GM12878 (cell line): ENCODE measurements around the gene RSL24D1. TPM values are rescaled to one million over a fixed set of nuclear protein-coding genes. Genes with fewer than 3 reads are reported as not detected.

Experiments used
- ATAC-seq: fragments of 200-7000 bp; cut with Tn5 transposase; 3 replicates; pipeline ENCODE4 v1.9.1; 2020; ENCODE audit warnings: mild to moderate bottlenecking, moderate library complexity
- BruUV-seq: library from RNA; stranded (reverse); fragments of 400-500 nt; replicated peaks from 2 replicates; lab custom pipeline; 2021; lab: Mats Ljungman, UMichigan
- CTCF ChIA-PET: fragments of 300-600 bp; sonication (Branson Sonifier 250); formaldehyde crosslinking; extraction: SDS; loops from one replicate; lab custom pipeline; 2021; ENCODE audit warnings: inconsistent platforms; lab: Yijun Ruan, JAX
- POLR2A ChIA-PET: fragments of 350-600 bp; formaldehyde crosslinking; extraction: SDS; loops from one replicate; lab custom pipeline; 2021; ENCODE audit warnings: inconsistent platforms; lab: Charles Lee
- RAD21 ChIA-PET: fragments of 300-600 bp; sonication (Branson Sonifier 250); formaldehyde crosslinking; loops from one replicate; lab custom pipeline; 2023; ENCODE audit warnings: antibody characterized with exemption; ENCODE audit not compliant: unreplicated experiment; lab: Charles Lee
- SMC1A ChIA-PET: fragments of 300-600 bp; sonication (Branson Sonifier 250); formaldehyde crosslinking; loops from one replicate; lab custom pipeline; 2023; ENCODE audit not compliant: unreplicated experiment, uncharacterized antibody; lab: Charles Lee
- DNase-seq: peaks from one replicate; pipeline ENCODE4 v3.0.0-alpha.2; 2011; ENCODE audit warnings: low read depth, low spot score
- FAIRE-seq: peaks from 3 replicates; lab custom pipeline; 2011; peaks lifted over from hg19 to GRCh38; lab: Jason Lieb, UNC
- H2AFZ ChIP-seq: 2 replicates; pipeline ENCODE4 v1.6.0; 2011; ENCODE audit warnings: low read depth, low read length, control low read depth; ENCODE audit not compliant: control insufficient read depth
- H3K27ac ChIP-seq: 2 replicates; pipeline ENCODE4 v1.5.1; 2011; ENCODE audit warnings: control low read depth; ENCODE audit not compliant: control insufficient read depth, insufficient read depth
- H3K27me3 ChIP-seq, 2 experiments: replicated peaks in 1 of 2; 2 replicates each; pipeline versions ENCODE4 v1.6.0 to v1.6.1; 2011; ENCODE audit warnings: low read length in 1 of 2; ENCODE audit not compliant: control insufficient read depth in 2 of 2, insufficient read depth in 2 of 2
- H3K36me3 ChIP-seq, 2 experiments: 2 replicates each; pipeline ENCODE4 v1.5.1; 2011; ENCODE audit warnings: low read length in 1 of 2; ENCODE audit not compliant: control insufficient read depth in 2 of 2, insufficient read depth in 2 of 2
- H3K4me1 ChIP-seq: 2 replicates; pipeline ENCODE4 v1.6.1; 2011; ENCODE audit warnings: mild to moderate bottlenecking, low read length, moderate library complexity, mixed read lengths; ENCODE audit not compliant: control insufficient read depth, insufficient read depth
- H3K4me2 ChIP-seq: 2 replicates; pipeline ENCODE4 v1.6.0; 2011; ENCODE audit warnings: control low read depth; ENCODE audit not compliant: control insufficient read depth, insufficient read depth
- H3K4me3 ChIP-seq: fragments of 200-600 bp; sonication (generic); 2 replicates; pipeline ENCODE4 v1.5.1; 2016
- H3K79me2 ChIP-seq: 2 replicates; pipeline ENCODE4 v1.6.0; 2011; ENCODE audit warnings: low read length; ENCODE audit not compliant: control insufficient read depth, insufficient read depth
- H3K9ac ChIP-seq: 2 replicates; pipeline ENCODE4 v1.8.0; 2011; ENCODE audit warnings: low read length, control low read depth, mixed read lengths; ENCODE audit not compliant: control insufficient read depth, insufficient read depth
- H3K9me3 ChIP-seq: replicated peaks from 3 replicates; pipeline ENCODE4 v1.5.1; 2011; ENCODE audit warnings: mild to moderate bottlenecking, low read length; ENCODE audit not compliant: control insufficient read depth, insufficient read depth
- H4K20me1 ChIP-seq: 2 replicates; pipeline ENCODE4 v1.6.0; 2011; ENCODE audit not compliant: control insufficient read depth, insufficient read depth
- ATF7 ChIP-seq: fragments of 450-650 bp; IDR thresholded peaks from 2 replicates; pipeline ENCODE4 v1.6.1; 2016; ENCODE audit warnings: low read depth, mild to moderate bottlenecking
- BACH1 ChIP-seq: fragments of 450-650 bp; IDR thresholded peaks from 2 replicates; pipeline ENCODE4 v1.6.1; 2017; ENCODE audit warnings: mild to moderate bottlenecking, borderline replicate concordance
- CHD1 ChIP-seq: IDR thresholded peaks from 2 replicates; pipeline ENCODE4 v1.6.1; 2012; ENCODE audit warnings: low read depth, low read length, improper control_type of control experiment
- FOXK2 ChIP-seq: fragments of 450-650 bp; IDR thresholded peaks from 2 replicates; pipeline ENCODE4 v1.6.1; 2017; ENCODE audit warnings: mild to moderate bottlenecking, moderate library complexity
- HDAC6 ChIP-seq: fragments of 200-600 bp; sonication (generic); IDR thresholded peaks from one replicate; pipeline ENCODE4 v1.8.0; 2017; ENCODE audit warnings: antibody characterized with exemption; ENCODE audit not compliant: unreplicated experiment
- NFYB ChIP-seq: IDR thresholded peaks from 2 replicates; pipeline ENCODE4 v1.6.1; 2011; ENCODE audit warnings: low read depth, mild to moderate bottlenecking, low read length, improper control_type of control experiment, moderate library complexity; ENCODE audit not compliant: insufficient read depth
- PAX5 ChIP-seq: IDR thresholded peaks from 2 replicates; pipeline ENCODE4 v1.6.1; 2011; ENCODE audit warnings: low read depth, low read length, borderline replicate concordance
- POLR2A ChIP-seq: IDR thresholded peaks from 2 replicates; pipeline ENCODE4 v1.6.1; 2011; ENCODE audit warnings: low read depth, mild to moderate bottlenecking, low read length
- SMAD1 ChIP-seq: fragments of 450-650 bp; IDR thresholded peaks from 2 replicates; pipeline ENCODE4 v1.6.1; 2018; ENCODE audit warnings: mild to moderate bottlenecking, low read depth; ENCODE audit not compliant: partially characterized antibody
- WRNIP1 ChIP-seq: IDR thresholded peaks from 2 replicates; pipeline ENCODE4 v1.6.1; 2011; ENCODE audit warnings: low read depth, low read length, improper control_type of control experiment, borderline replicate concordance
- YBX1 ChIP-seq: fragments of 450-650 bp; IDR thresholded peaks from 2 replicates; pipeline ENCODE4 v1.6.1; 2016; ENCODE audit warnings: antibody characterized with exemption
- ZNF274 ChIP-seq: IDR thresholded peaks from one replicate; pipeline ENCODE4 v1.8.0; 2011; ENCODE audit not compliant: insufficient read length, insufficient read depth
- ZSCAN29 ChIP-seq: fragments of 450-650 bp; IDR thresholded peaks from 2 replicates; pipeline ENCODE4 v1.6.1; 2017; ENCODE audit warnings: mild to moderate bottlenecking, moderate library complexity
- WGBS: methylation state at CpG from one replicate; pipeline ENCODE4 v1.1.6; 2016; ENCODE audit warnings: low lambda C conversion rate; ENCODE audit not compliant: insufficient replicate concordance, insufficient coverage; ENCODE audit errors: missing lambda C conversion rate; 5-methylcytosine and 5-hydroxymethylcytosine counted together
- in situ Hi-C: fragments of 300-500 bp; cut with MboI; formaldehyde crosslinking; loops from 9 replicates; pipeline ENCODE4 v1.14.3; 2018; ENCODE audit warnings: mixed read lengths
- intact Hi-C: fragments of 100-400 bp; cut with micrococcal nuclease; formaldehyde crosslinking; loops from one replicate; pipeline ENCODE4 v1.14.2; 2022; ENCODE audit not compliant: unreplicated experiment
- polyA plus RNA-seq, 11 experiments: library from polyadenylated mRNA; depleted of rRNA in 4 of 11; unstranded in 6 of 11; stranded (reverse) in 5 of 11; fragments of >200 nt; fragmentation: Nextera tagmentation in 4 of 11; fragmentation: Illumina TruSeq in 1 of 11; extraction: Ambion mirVana in 4 of 11; extraction: Trizol in 1 of 11; gene quantifications; 1 replicate in 1 of 11; 2 replicates in 10 of 11; pipeline versions ENCODE4 v1.2.1 to v1.2.3, GENCODE V29; 2011 to 2016; ENCODE audit warnings: inconsistent platforms in 2 of 11, missing spikeins in 2 of 11, low read depth in 1 of 11
- total RNA-seq, 4 experiments: library from RNA; depleted of rRNA in 3 of 4; stranded (reverse); fragments of >200 nt in 3 of 4; fragmentation: Illumina TruSeq in 1 of 4; extraction: Trizol in 1 of 4; gene quantifications; 2 replicates each; pipeline versions ENCODE4 v1.2.1 to v1.2.3, GENCODE V29; 2013 to 2021
- TF ChIP-seq, protein P1 (sequence below): fragments of 450-650 bp; conservative IDR thresholded peaks from 2 replicates; pipeline ENCODE4 v1.6.1; 2017; ENCODE audit warnings: mild to moderate bottlenecking, moderate library complexity
- TF ChIP-seq, protein P2 (sequence below): IDR thresholded peaks from 2 replicates; pipeline ENCODE4 v1.6.1; 2012; ENCODE audit warnings: low read length, inconsistent platforms

RSL24D1 gene
- total and polyA plus RNA-seq, 10 of the 15 experiments (the other 5 are each of a cell fraction or from before 2014, with no cell fraction given), result 94.9 to 249 (median 121) TPM

DNA sequence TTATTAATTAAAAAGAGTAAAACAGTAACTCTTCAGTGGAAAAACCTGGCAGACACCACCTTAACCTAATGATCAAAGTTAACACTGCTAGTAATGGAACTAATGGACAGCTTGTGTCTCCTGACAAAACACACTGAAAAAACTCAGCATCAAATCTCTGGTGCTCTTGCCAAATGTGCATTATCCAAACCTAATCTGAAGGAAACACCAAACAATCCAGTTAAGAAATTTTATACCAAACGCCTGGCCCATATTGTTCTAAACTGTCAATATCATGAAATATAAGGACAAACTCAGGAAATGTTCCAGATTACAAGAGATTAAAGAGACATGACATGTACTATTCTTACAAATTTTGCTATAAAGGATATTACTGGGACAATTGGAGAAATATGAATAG lies 10.4 kb downstream of the RSL24D1 start:
- TF ChIP-seq POLR2A, result no peak
- no peak for TF ChIP-seq NFYB
- no peak for TF ChIP-seq FOXK2
- TF ChIP-seq, all 136 proteins: peak for 0
- Histone ChIP-seq H3K4me3 (no peak overlapping the region), H3K9me3 (no peaks in the 10 kb centered on the region), H3K27me3 (no peaks in the 10 kb centered on the region), H3K79me2 (peaks cover 33% of the 10 kb centered on the region), H3K9ac (no peak overlapping the region), H4K20me1 (no peaks in the 10 kb centered on the region), H2AFZ (no peak overlapping the region), H3K36me3 (peaks cover 0 to 6% of the 10 kb centered on the region in 2 experiments; a peak in 1 of 4 replicates), H3K4me2 (no peak overlapping the region), H3K27ac (no peak overlapping the region), H3K4me1 (no peaks in the 10 kb centered on the region)
- no peak for ATAC-seq
- CTCF ChIA-PET, result interaction anchor here (1.0 to 2.3 kb wide), 5 partner anchors 10 to 1374 kb away, joined by 3 to 6 read pairs (median 4); partner anchors contain the start of gene RSL24D1
- in situ Hi-C loops (no loop called here), intact Hi-C loops (no loop called here)
- DNase-seq, result no peak
- BruUV-seq, result no TSS peak
- 29% methylated on average over 1 of the region's 1 CpG for WGBS
- POLR2A ChIA-PET, result no interaction called here
- SMC1A ChIA-PET, result interaction anchor here (0.6 to 1.2 kb wide), 3 partner anchors 9 to 17 kb away, joined by 3 to 4 read pairs (median 4); no protein-coding TSS in a partner anchor
- no peak for FAIRE-seq
- RAD21 ChIA-PET, result interaction anchor here (0.7 to 0.9 kb wide), 2 partner anchors 249 to 1219 kb away, joined by 3 read pairs; no protein-coding TSS in a partner anchor

DNA sequence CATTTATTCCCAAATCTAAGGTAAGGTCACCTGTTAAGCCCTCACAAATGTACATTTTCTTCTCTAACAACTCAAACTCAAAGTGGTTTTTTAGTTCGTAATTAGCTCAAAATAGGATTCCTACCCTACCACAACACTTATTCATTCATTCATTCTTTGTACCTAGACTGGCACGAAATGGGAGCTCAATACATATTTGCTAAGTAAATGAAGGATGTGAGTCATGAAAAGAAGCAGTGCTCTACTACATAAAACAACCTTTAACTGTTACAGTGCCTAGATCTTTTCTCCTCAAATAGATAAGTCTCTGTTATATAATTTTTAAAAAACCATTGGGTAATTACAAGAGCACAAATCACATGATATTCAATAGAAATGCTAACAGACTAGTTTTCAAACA lies 13.1 kb downstream of the RSL24D1 start:
- no peak for FAIRE-seq
- Histone ChIP-seq H3K79me2 (peaks cover 21% of the 10 kb centered on the region), H3K9me3 (no peaks in the 10 kb centered on the region), H3K36me3 (peaks cover 0 to 11% of the 10 kb centered on the region in 2 experiments; a peak in 1 of 4 replicates), H3K4me3 (no peak overlapping the region), H3K4me1 (no peaks in the 10 kb centered on the region), H3K27ac (no peak overlapping the region), H4K20me1 (no peaks in the 10 kb centered on the region), H3K4me2 (no peak overlapping the region), H2AFZ (no peak overlapping the region), H3K27me3 (no peaks in the 10 kb centered on the region), H3K9ac (no peak overlapping the region)
- no peak for DNase-seq
- POLR2A ChIA-PET, result no interaction called here
- 73% methylated on average over 2 of the region's 2 CpGs for WGBS
- RAD21 ChIA-PET, result interaction anchor here (1.0 to 1.4 kb wide), 2 partner anchors 11 to 13 kb away, joined by 4 read pairs; no protein-coding TSS in a partner anchor
- BruUV-seq, result no TSS peak
- intact Hi-C loops, result no loop called here
- CTCF ChIA-PET, result interaction anchor here (0.8 to 1.3 kb wide), 5 partner anchors 11 to 256 kb away, joined by 3 to 5 read pairs (median 4); no protein-coding TSS in a partner anchor
- SMC1A ChIA-PET, result interaction anchor here (0.6 to 1.6 kb wide), 6 partner anchors 8 to 256 kb away, joined by 3 to 4 read pairs (median 3); partner anchors contain the start of gene RSL24D1
- in situ Hi-C loops, result no loop called here
- ATAC-seq, result no peak
- TF ChIP-seq, protein P1, sequence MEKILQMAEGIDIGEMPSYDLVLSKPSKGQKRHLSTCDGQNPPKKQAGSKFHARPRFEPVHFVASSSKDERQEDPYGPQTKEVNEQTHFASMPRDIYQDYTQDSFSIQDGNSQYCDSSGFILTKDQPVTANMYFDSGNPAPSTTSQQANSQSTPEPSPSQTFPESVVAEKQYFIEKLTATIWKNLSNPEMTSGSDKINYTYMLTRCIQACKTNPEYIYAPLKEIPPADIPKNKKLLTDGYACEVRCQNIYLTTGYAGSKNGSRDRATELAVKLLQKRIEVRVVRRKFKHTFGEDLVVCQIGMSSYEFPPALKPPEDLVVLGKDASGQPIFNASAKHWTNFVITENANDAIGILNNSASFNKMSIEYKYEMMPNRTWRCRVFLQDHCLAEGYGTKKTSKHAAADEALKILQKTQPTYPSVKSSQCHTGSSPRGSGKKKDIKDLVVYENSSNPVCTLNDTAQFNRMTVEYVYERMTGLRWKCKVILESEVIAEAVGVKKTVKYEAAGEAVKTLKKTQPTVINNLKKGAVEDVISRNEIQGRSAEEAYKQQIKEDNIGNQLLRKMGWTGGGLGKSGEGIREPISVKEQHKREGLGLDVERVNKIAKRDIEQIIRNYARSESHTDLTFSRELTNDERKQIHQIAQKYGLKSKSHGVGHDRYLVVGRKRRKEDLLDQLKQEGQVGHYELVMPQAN, result no peak
- TF ChIP-seq, protein P2, sequence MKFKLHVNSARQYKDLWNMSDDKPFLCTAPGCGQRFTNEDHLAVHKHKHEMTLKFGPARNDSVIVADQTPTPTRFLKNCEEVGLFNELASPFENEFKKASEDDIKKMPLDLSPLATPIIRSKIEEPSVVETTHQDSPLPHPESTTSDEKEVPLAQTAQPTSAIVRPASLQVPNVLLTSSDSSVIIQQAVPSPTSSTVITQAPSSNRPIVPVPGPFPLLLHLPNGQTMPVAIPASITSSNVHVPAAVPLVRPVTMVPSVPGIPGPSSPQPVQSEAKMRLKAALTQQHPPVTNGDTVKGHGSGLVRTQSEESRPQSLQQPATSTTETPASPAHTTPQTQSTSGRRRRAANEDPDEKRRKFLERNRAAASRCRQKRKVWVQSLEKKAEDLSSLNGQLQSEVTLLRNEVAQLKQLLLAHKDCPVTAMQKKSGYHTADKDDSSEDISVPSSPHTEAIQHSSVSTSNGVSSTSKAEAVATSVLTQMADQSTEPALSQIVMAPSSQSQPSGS, result no peak
- TF ChIP-seq ZSCAN29, result no peak
- no peak for TF ChIP-seq BACH1
- no peak for TF ChIP-seq ZNF274
- no peak for TF ChIP-seq HDAC6
- TF ChIP-seq CHD1, result no peak
- TF ChIP-seq WRNIP1, result no peak
- no peak for TF ChIP-seq YBX1
- no peak for TF ChIP-seq SMAD1
- no peak for TF ChIP-seq PAX5
- TF ChIP-seq ATF7, result no peak
